IPS-11a (cell line): ENCODE measurements around the gene ZNF280A.
"Not testable (repeated sequence)": the region's sequence is repeated elsewhere in the genome, so short reads cannot be mapped to it uniquely, and the experiment has no call there.

ENCODE experiments used
- H3K4me3 ChIP-seq: one replicate; pipeline ENCODE4 v1.5.1; 2013; ENCODE audit warnings: low read depth, low read length, control low read depth

The ZNF280A gene

GRCh38 chr22:22514431-22514830 lies 5.6 kb downstream of the ZNF280A start:
- H3K4me3 ChIP-seq = not testable (repeated sequence)

- no peak overlapping the region for H3K4me3 ChIP-seq
Observed at GRCh38 chr22:22513619-22514018, 6.5 kb downstream of the ZNF280A start.

- H3K4me3 ChIP-seq = no peak overlapping the region
Observed at GRCh38 chr22:22512951-22513350, 7.1 kb downstream of the ZNF280A start.

GRCh38 chr22:22510833-22511232 lies 9.2 kb downstream of the ZNF280A start:
- H3K4me3 ChIP-seq = not testable (repeated sequence)

GRCh38 chr22:22509912-22510311 lies 10.2 kb downstream of the ZNF280A start:
- H3K4me3 ChIP-seq = not testable (repeated sequence)

GRCh38 chr22:22508274-22509176 lies 11.5 kb downstream of the ZNF280A start, which contains the start of gene ZNF280B:
TSS of gene ZNF280B (minus strand) at chr22:22508742. CDS start at chr22:22489398, 19,344 bp downstream.
- peak within 1 kb of the TSS; percentile 88 for H3K4me3 ChIP-seq

- peak overlapping the region; percentile 88 for H3K4me3 ChIP-seq
Observed at GRCh38 chr22:22507743-22508273, 12.3 kb downstream of the ZNF280A start.

GRCh38 chr22:22506736-22507135 lies 13.3 kb downstream of the ZNF280A start:
- H3K4me3 ChIP-seq = no peak overlapping the region

- H3K4me3 ChIP-seq = no peak overlapping the region
Observed at GRCh38 chr22:22498267-22498666, 21.8 kb downstream of the ZNF280A start.

GRCh38 chr22:22491589-22491988 lies 28.5 kb downstream of the ZNF280A start:
- not testable (repeated sequence) for H3K4me3 ChIP-seq

GRCh38 chr22:22488736-22489135 lies 31.3 kb downstream of the ZNF280A start:
- no peak overlapping the region for H3K4me3 ChIP-seq

GRCh38 chr22:22487869-22488597 lies 32.0 kb downstream of the ZNF280A start:
- H3K4me3 ChIP-seq = no peak overlapping the region

GRCh38 chr22:22487059-22487458 lies 33.0 kb downstream of the ZNF280A start:
- H3K4me3 ChIP-seq = no peak overlapping the region

- H3K4me3 ChIP-seq = no peak overlapping the region
Observed at GRCh38 chr22:22486132-22486899, 33.8 kb downstream of the ZNF280A start.

- H3K4me3 ChIP-seq = no peak overlapping the region
Observed at GRCh38 chr22:22485524-22485923, 34.5 kb downstream of the ZNF280A start.

- no peak overlapping the region for H3K4me3 ChIP-seq
Observed at GRCh38 chr22:22484023-22484422, 36.0 kb downstream of the ZNF280A start.

GRCh38 chr22:22480940-22481339 lies 39.1 kb downstream of the ZNF280A start:
- H3K4me3 ChIP-seq = no peak overlapping the region

GRCh38 chr22:22479999-22480532 lies 40.0 kb downstream of the ZNF280A start:
- no peak overlapping the region for H3K4me3 ChIP-seq

- H3K4me3 ChIP-seq = no peak overlapping the region
Observed at GRCh38 chr22:22479116-22479515, 41.0 kb downstream of the ZNF280A start.

- no peak overlapping the region for H3K4me3 ChIP-seq
Observed at GRCh38 chr22:22478470-22478869, 41.6 kb downstream of the ZNF280A start.

GRCh38 chr22:22474733-22475132 lies 45.3 kb downstream of the ZNF280A start:
- no peak overlapping the region for H3K4me3 ChIP-seq
